ENCODE data around the gene JARID2.

DNA sequence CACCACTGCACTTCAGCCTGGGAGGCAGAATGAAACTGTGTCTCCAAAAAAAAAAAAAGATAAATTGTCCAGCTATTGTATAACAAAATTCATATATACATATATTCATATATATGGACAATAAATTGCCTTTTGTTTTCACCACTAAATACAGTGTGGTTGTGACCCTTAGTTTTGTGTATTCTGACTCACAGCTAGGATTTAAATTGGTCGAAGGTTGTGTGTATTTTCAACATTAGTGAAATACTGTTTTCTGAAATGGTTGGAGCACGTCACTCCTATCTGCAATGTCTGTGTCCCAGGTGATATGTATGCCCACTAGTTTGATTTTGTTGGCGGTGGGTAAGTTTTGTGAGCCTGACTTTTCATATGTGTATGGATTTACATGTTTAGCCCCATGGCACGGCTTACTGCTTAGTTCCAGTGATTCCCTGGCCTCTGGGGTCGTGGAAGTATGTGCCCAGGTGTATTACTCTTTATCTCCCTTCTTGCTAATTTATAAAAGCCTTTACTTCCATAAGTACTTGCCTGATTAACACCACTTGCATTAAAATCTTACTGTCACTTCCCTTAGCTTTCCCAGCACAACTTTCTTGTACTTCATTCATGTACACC lies 33.3 kb downstream of the JARID2 start:
- TF ChIP-seq CTCF (IDR thresholded peaks at IDR 0.05; ENCODE audit: low read depth, low read length) (no peak), POLR2A (IDR thresholded peaks at IDR 0.05; ENCODE audit: extremely low read depth, insufficient read length) (no peak), MYC (IDR thresholded peaks at IDR 0.05; ENCODE audit: low read depth, low read length) (no peak)
- TF ChIP-seq, protein P1, sequence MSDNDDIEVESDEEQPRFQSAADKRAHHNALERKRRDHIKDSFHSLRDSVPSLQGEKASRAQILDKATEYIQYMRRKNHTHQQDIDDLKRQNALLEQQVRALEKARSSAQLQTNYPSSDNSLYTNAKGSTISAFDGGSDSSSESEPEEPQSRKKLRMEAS (IDR thresholded peaks at IDR 0.05; ENCODE audit: low read depth, low read length): no peak

Measured in NB4 (cell line).